Chondrocyte (in vitro differentiated cells): ENCODE results near the gene ALDH1L1. TPM values are rescaled to one million over a fixed set of nuclear protein-coding genes. Genes with fewer than 3 reads are reported as not detected.

Source experiments
- DNase-seq: peaks from one replicate; pipeline ENCODE4 v3.0.0; 2021; ENCODE audit warnings: mixed read lengths, low spot score
- H3K27ac Mint-ChIP-seq: one replicate; pipeline ENCODE4 v1.8.0; 2021; ENCODE audit warnings: mild to moderate bottlenecking, moderate library complexity, mixed read lengths; ENCODE audit not compliant: unreplicated experiment
- H3K27me3 Mint-ChIP-seq: 2 replicates; pipeline ENCODE4 v1.8.0; 2021; ENCODE audit warnings: low read depth, mixed read lengths
- H3K36me3 Mint-ChIP-seq: 2 replicates; pipeline ENCODE4 v1.8.0; 2021; ENCODE audit warnings: low read depth, mixed read lengths
- H3K4me1 Mint-ChIP-seq: 2 replicates; pipeline ENCODE4 v1.8.0; 2021; ENCODE audit warnings: low read depth, mild to moderate bottlenecking, mixed read lengths
- H3K4me3 Mint-ChIP-seq: one replicate; pipeline ENCODE4 v1.8.0; 2021; ENCODE audit warnings: mild to moderate bottlenecking, moderate library complexity, mixed read lengths; ENCODE audit not compliant: unreplicated experiment
- H3K9me3 Mint-ChIP-seq: 2 replicates; pipeline ENCODE4 v1.8.0; 2021; ENCODE audit warnings: low read depth, mixed read lengths
- total RNA-seq: library from RNA; stranded (reverse); gene quantifications from 3 replicates; pipeline ENCODE4 v1.2.1, GENCODE V29; 2021
- TF ChIP-seq, protein P1 (sequence below): fragments of 200-600 bp; sonication (generic); IDR thresholded peaks from 2 replicates; pipeline ENCODE4 v1.5.0; 2021; ENCODE audit warnings: antibody characterized with exemption, mild to moderate bottlenecking, moderate library complexity

The ALDH1L1 gene
- total RNA-seq, 1 donor from 2014 or later: 0.60 TPM

DNA sequence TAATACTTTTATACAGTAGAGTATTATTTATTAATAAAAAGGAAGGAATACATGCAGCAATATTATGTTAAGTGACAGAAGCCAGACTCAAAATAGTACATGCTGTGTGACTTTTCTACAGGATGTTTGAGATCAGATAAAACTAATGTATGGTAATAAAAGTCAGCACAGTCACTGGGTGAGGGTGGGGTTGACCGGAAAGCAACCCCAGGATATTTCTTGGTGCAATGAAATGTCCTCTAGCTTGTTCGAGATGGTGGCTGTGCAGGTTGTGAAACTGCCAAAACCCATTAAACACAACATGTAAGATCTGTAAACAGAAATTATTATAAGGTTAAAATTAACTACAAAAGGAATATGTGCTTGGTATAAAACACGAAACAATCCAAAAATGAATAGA is 20.8 kb upstream of the ALDH1L1 start:
- no peak overlapping the region for H3K27ac Mint-ChIP-seq
- H3K9me3 Mint-ChIP-seq: no peaks in the 10 kb centered on the region
- H3K36me3 Mint-ChIP-seq: no peaks in the 10 kb centered on the region
- TF ChIP-seq, protein P1, sequence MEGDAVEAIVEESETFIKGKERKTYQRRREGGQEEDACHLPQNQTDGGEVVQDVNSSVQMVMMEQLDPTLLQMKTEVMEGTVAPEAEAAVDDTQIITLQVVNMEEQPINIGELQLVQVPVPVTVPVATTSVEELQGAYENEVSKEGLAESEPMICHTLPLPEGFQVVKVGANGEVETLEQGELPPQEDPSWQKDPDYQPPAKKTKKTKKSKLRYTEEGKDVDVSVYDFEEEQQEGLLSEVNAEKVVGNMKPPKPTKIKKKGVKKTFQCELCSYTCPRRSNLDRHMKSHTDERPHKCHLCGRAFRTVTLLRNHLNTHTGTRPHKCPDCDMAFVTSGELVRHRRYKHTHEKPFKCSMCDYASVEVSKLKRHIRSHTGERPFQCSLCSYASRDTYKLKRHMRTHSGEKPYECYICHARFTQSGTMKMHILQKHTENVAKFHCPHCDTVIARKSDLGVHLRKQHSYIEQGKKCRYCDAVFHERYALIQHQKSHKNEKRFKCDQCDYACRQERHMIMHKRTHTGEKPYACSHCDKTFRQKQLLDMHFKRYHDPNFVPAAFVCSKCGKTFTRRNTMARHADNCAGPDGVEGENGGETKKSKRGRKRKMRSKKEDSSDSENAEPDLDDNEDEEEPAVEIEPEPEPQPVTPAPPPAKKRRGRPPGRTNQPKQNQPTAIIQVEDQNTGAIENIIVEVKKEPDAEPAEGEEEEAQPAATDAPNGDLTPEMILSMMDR: no peak
- DNase-seq: no peak
- H3K4me3 Mint-ChIP-seq: no peak overlapping the region
- H3K4me1 Mint-ChIP-seq: peaks cover 14% of the 10 kb centered on the region
- no peaks in the 10 kb centered on the region for H3K27me3 Mint-ChIP-seq

DNA sequence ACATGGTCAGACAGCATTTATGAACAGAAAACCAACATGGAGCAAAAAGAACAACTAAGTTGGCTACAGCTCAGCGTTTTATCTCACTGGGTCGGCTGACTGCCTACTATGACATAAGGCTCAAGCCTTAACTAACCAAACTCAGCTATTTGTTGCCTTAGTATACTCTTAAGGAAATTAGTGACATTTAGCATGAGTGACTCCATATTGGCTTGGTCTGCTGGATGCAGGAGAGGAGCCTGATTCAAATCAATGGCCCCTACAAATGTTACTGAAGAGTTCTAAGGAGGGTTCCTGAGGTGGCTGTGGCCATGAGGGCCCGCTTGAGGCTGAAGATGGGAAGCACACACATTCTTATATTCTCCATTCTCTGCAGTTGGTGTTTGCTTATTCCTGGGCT is 20.1 kb upstream of the ALDH1L1 start:
- TF ChIP-seq, protein P1: no peak
- H3K27ac Mint-ChIP-seq: no peak overlapping the region
- H3K4me1 Mint-ChIP-seq: peaks cover 8% of the 10 kb centered on the region
- no peaks in the 10 kb centered on the region for H3K9me3 Mint-ChIP-seq
- H3K27me3 Mint-ChIP-seq: no peaks in the 10 kb centered on the region
- DNase-seq: no peak
- H3K36me3 Mint-ChIP-seq: no peaks in the 10 kb centered on the region
- no peak overlapping the region for H3K4me3 Mint-ChIP-seq

DNA sequence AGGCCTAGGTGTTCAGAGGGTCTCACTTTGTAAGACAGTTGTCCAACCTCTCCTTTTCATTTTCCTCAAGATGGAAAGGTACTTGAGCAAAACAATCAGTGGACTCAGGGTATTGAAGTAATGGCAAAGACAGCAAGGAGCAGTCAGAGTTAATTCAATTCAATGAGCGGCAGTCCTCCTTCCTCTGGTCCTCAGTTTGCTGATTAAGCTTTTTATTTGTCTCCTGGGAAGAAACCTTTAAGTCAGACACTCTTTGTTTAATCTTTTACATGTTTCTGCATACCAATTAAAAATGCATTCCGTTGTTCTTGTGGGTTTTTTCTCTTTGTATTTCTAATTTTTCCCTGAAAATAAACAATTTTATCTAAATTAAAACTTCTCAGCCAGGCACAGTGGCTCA is 18.9 kb upstream of the ALDH1L1 start:
- Mint-ChIP-seq H3K4me1 (peaks cover 8% of the 10 kb centered on the region), H3K4me3 (no peak overlapping the region), H3K27ac (no peak overlapping the region), H3K27me3 (no peaks in the 10 kb centered on the region), H3K9me3 (peaks cover 10% of the 10 kb centered on the region), H3K36me3 (peaks cover 4% of the 10 kb centered on the region)
- TF ChIP-seq, protein P1: no peak
- no peak for DNase-seq

DNA sequence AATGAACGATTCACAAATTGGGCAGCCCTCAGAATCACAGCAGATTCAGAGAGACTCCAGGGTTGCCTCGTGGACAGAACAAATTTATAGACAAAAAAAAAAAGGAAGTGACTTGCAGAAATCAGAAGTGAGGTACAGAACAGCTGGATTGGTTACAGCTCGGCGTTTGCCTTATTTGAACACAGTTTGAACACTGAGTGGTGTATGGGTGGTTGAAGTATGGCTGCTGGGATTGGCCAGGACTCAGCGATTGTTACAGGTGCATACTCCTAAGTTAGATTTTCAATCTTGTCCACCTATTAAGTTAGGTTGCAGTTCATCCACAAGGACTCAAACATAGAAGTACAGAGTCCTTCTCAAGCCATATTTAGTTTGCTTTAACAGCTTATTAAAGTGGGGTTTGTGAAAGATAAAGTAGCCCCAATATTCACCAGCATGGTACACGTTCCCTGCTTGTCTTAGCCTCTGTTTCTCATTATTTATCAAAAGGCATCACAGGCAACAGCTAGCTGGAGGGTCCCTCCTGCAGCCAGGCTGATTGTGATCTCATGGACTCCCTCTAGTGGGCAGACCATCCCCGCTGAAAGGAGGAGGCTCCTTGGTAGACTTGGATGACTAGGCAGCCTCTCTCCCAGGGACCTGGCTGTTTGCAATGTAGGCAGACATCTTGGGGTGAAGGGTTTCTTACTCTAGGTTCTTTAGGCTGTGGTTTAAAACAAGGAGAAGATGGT is 17.6 kb upstream of the ALDH1L1 start:
- peaks cover 8% of the 10 kb centered on the region for H3K4me1 Mint-ChIP-seq
- H3K4me3 Mint-ChIP-seq: no peak overlapping the region
- DNase-seq: no peak

DNA sequence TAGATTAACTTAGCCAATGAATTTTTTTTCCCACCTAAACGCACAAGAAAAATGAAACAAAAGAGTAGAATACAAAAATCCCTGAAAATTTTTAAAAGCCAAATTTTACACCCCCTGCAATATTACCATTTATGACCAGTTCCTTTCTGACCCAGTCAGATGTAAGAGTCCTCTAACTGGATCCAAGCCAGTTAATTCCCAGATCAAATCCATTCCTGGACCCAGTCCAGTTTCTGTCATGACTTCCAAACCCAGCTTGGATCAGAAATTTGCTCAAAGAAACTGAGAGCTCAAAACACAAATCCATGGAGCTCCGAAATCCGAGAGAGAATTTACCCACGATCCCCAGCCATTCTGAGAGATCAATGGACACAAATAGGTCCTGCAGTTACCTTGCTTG is 17.0 kb upstream of the ALDH1L1 start:
- no peak for DNase-seq
- Mint-ChIP-seq H3K4me1 (peaks cover 3% of the 10 kb centered on the region), H3K36me3 (peaks cover 4% of the 10 kb centered on the region), H3K9me3 (peaks cover 12% of the 10 kb centered on the region), H3K4me3 (no peak overlapping the region), H3K27ac (no peak overlapping the region), H3K27me3 (no peaks in the 10 kb centered on the region)
- TF ChIP-seq, protein P1: no peak

More for the DNA sequence above, 17.6 kb upstream of the ALDH1L1 start:
- TF ChIP-seq, protein P1: peak; percentile 84
- peaks cover 4% of the 10 kb centered on the region for H3K36me3 Mint-ChIP-seq
- H3K27me3 Mint-ChIP-seq: no peaks in the 10 kb centered on the region
- H3K27ac Mint-ChIP-seq: no peak overlapping the region
- H3K9me3 Mint-ChIP-seq: peaks cover 12% of the 10 kb centered on the region
